Activated gamma-delta T cell treated with Interleukin-2 at 50 U/mL for 16 hours (primary cell): ENCODE measurements around the gene HSD17B14.
"Not testable (repeated sequence)": the region's sequence is repeated elsewhere in the genome, so short reads cannot be mapped to it uniquely, and the experiment has no call there.

Experiments used
- DNase-seq: peaks from one replicate; pipeline ENCODE4 v3.0.0-alpha.2; 2020

HSD17B14 gene

GRCh38 chr19:48867123-48867745, 30.9 kb upstream of the HSD17B14 start:
- DNase-seq = no peak

- no peak for DNase-seq
Measured at GRCh38 chr19:48866692-48867091, 30.4 kb upstream of the HSD17B14 start.

- DNase-seq = no peak
Measured at GRCh38 chr19:48862827-48863226, 26.5 kb upstream of the HSD17B14 start.

- no peak for DNase-seq
Measured at GRCh38 chr19:48861313-48861712, 25.0 kb upstream of the HSD17B14 start.

GRCh38 chr19:48859711-48860572, 23.7 kb upstream of the HSD17B14 start:
- no peak for DNase-seq

- DNase-seq = peak; percentile 75
Measured at GRCh38 chr19:48858984-48859710, 22.9 kb upstream of the HSD17B14 start.

GRCh38 chr19:48856921-48857320, 20.6 kb upstream of the HSD17B14 start:
- no peak for DNase-seq

- no peak for DNase-seq
Measured at GRCh38 chr19:48854103-48854502, 17.8 kb upstream of the HSD17B14 start.

GRCh38 chr19:48853483-48853882, 17.2 kb upstream of the HSD17B14 start:
- DNase-seq = no peak

- DNase-seq = no peak
Measured at GRCh38 chr19:48852292-48852691, 16.0 kb upstream of the HSD17B14 start.

GRCh38 chr19:48846659-48847058, 10.4 kb upstream of the HSD17B14 start:
- not testable (repeated sequence) for DNase-seq

- DNase-seq = no peak
Measured at GRCh38 chr19:48845384-48845783, 9.1 kb upstream of the HSD17B14 start.

GRCh38 chr19:48844472-48844871, 8.2 kb upstream of the HSD17B14 start:
- no peak for DNase-seq

GRCh38 chr19:48842789-48843162, 6.5 kb upstream of the HSD17B14 start:
- DNase-seq = peak; percentile 51

GRCh38 chr19:48841571-48841970, 5.3 kb upstream of the HSD17B14 start:
- DNase-seq = no peak

- no peak for DNase-seq
Measured at GRCh38 chr19:48841047-48841446, 4.8 kb upstream of the HSD17B14 start.

GRCh38 chr19:48837687-48838086, 1.4 kb upstream of the HSD17B14 start:
- DNase-seq = no peak

GRCh38 chr19:48837051-48837524, 797 bp upstream of the HSD17B14 start:
- DNase-seq = peak; percentile 82

GRCh38 chr19:48835734-48836088, 580 bp downstream of the HSD17B14 start:
- peak; percentile 95 for DNase-seq

GRCh38 chr19:48833977-48834376, 2.3 kb downstream of the HSD17B14 start:
- no peak for DNase-seq

GRCh38 chr19:48833049-48833448, 3.2 kb downstream of the HSD17B14 start:
- DNase-seq = no peak

GRCh38 chr19:48830965-48831364, 5.3 kb downstream of the HSD17B14 start:
- no peak for DNase-seq

GRCh38 chr19:48830088-48830487, 6.2 kb downstream of the HSD17B14 start:
- no peak for DNase-seq

- no peak for DNase-seq
Measured at GRCh38 chr19:48826606-48827020, 9.7 kb downstream of the HSD17B14 start.
